HG03025 (cell line): ENCODE data around the gene EFS.

Experiments
- ATAC-seq: cut with Tn5 transposase; IDR thresholded peaks from one replicate; pipeline ENCODE4 v1.9.1; 2021; ENCODE audit warnings: mild to moderate bottlenecking, moderate library complexity; ENCODE audit not compliant: unreplicated experiment, low FRiP score

Gene EFS

GRCh38 chr14:23360496-23360895, 4.5 kb downstream of the EFS start:
- no peak for ATAC-seq

DNA sequence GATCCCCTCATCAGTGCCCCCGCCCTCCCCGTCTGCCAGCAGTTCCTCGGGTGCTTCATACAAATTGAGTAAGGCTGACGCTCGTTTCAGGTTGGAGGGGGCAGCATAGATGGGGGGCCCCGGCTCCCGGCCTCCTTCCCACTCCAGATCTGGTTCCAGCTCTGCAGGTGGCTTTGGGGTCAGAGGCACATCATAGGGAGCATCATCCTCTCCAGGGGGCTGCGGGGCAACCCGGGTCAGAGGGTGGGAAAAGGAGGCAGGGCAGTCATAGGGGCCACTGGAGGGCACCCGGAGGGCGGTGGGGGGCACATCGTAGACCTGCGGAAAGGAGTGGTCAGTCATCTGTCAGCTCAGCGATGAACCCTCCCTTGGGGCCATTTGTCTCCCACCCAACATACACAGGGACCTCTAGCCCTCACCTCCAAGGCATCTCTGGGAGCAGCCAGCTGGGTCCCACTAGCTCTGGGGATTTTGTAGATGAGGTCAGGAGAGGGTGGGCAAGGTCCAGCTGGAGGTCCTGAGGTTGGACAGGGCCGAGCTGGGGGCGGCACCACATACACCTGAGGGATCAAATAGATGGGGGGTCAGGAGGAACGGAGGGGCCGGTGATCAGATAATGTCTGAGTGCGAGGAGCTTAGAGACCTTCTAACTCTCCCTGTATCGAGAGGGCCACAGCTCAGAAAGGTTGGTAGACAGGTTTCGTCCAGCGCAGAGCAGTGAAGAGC, 5.1 kb downstream of the EFS start:
- no peak for ATAC-seq

GRCh38 chr14:23359167-23359626, 5.8 kb downstream of the EFS start:
- no peak for ATAC-seq

- no peak for ATAC-seq
These were observed 6.3 kb downstream of the EFS start for GRCh38 chr14:23358553-23359166.

DNA sequence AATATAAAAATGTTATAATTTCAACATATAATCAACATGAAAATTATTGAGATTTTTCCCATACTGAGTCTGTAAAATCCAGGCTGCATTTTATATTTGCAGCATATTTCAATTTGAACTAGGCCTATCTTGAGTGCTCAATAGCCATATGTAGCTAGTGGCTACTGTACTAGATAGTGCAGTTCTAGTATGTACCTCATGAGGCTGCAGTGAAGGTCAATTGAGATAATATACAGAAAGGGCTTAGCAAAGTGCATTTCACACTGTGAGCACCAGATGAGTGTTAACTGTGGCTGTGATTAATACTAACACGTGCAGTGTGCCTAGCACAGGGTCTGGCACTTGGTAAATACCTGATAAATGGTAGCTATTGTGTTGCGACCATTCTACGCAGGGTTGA, 6.9 kb downstream of the EFS start:
- no peak for ATAC-seq

GRCh38 chr14:23357261-23357660, 7.7 kb downstream of the EFS start:
- ATAC-seq, result no peak

DNA sequence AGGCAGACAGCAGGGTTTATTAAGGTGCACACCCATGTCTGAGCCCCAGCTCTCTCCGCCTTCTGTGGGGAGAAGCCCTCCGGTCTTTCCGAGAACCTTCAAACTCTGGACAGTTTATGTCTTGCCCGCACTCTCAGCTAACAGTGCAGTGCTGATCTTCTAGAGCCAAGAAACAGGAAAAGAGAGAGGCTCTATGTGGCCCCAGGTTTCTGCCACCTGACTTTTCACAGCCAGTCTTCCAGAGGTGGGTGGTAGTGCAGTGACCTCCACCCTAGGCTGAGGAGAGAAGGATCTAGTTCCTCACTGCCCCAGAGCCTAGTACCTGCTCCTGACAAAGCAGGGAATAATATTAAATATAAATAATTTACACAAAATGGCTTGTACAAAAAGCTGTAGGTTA, 8.3 kb downstream of the EFS start:
- ATAC-seq, result no peak

GRCh38 chr14:23355871-23356435, 9.0 kb downstream of the EFS start:
- ATAC-seq, result no peak

DNA sequence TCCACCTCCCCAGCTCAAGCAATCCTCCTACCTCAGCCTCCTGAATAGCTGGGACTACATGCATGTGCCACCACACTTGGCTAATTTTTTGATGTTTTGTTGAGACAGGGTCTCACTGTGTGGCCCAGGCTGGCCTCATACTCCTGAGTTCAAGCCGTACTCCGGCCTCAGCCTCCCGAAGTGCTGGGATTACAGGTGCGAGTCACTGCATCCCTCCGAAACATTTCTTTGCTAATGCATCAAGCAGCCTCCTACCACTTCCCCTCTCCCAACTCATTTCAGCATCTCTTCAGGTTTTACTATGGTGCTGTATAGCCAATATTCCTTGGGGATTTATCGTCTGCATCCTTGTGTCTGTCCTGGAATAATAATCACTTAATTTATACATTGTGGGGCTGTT, 10.0 kb downstream of the EFS start:
- no peak for ATAC-seq

GRCh38 chr14:23353433-23353780, 11.6 kb downstream of the EFS start:
- ATAC-seq, result no peak

GRCh38 chr14:23352506-23353432, 12.2 kb downstream of the EFS start, which contains the start of gene SLC22A17:
TSS of gene SLC22A17 (minus strand) at chr14:23352887.
- ATAC-seq, result no peak

GRCh38 chr14:23351681-23352505, 13.1 kb downstream of the EFS start:
- no peak for ATAC-seq

DNA sequence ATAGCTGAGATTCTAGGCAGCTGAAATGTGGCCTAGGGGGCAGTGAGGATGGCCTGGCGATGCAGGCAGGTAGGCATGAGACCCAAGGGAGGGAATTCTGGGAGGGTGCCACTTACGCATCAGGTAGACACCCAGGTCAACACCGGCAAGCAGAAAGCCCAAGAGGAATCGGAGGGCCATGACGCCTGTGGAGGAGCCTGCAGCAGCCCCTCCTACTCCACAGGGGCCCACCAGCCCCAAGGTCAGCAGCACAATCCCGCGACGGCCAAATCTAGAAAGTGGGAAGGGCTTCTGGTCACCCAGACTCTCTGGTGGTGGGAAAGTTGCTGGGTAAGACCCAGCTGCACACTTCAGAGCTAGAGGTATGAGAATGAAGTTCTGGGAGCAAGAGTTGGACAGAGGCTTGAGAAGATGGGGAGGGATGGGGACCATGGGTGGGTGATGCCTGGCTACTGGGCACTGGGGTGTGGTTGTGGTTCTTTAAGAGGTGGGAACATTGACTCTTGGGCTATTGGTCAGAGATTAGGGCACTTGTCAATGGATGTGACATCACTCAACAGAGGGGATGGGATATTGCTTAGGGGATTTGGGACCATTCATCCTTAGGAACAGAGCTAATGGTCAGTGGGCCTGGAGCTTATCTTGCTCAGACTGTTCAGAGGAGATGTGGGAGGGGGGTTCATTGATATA, 15.7 kb downstream of the EFS start:
- no peak for ATAC-seq

- ATAC-seq, result no peak
These were observed 16.7 kb downstream of the EFS start for GRCh38 chr14:23348297-23348655.

DNA sequence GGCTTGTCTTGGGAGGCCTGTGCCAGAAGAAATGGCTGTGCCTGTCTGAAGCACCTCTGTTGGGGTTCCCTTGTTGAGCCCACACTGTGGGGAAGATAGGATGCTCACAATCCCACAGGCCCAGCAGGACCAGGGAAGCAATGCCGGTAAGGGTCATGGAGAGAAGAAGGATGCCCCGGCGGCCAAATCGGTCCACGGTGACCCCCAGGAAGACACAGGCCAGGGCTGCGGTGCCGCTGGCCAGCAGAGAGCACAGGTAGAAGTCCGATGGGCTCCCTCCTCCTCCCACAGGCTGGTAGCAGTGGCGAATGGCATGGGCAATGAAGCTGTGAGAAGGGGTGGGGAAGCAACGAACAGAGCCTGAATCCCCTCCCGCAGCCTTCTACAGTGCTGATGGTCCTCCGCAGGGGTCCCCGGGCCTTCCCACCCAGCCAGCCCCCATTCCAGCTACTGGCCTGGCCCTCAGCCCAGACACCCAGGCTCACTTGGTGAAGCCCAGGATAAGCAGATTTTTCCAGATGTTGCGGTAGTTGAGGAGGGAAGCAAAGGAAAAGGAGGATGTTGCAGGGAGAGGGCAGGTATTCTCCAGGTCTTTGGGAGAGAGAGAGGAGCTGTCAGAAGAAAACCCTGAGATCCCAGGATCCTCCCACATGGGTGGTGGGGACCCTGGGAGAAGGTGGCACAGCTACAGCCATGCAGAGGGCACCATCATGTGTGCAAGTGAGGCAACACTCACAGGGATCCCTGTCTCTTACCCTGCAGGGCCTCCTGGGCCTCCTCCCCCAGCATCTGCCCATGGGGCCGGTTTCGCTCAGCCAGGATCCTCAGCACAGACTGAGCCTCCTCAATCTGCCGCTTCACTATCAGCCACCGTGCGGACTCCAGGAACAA, 17.3 kb downstream of the EFS start:
- ATAC-seq, result no peak

- ATAC-seq, result no peak
These were observed 18.1 kb downstream of the EFS start for GRCh38 chr14:23346693-23347405.

- no peak for ATAC-seq
These were observed 18.8 kb downstream of the EFS start for GRCh38 chr14:23345987-23346692.
